ENCODE measurements around the gene HIF1AN. TPM values are rescaled to one million over a fixed set of nuclear protein-coding genes. Genes with fewer than 3 reads are reported as not detected.

Gene HIF1AN
- total RNA-seq, 1 donor from 2014 or later: 67.3 TPM

DNA sequence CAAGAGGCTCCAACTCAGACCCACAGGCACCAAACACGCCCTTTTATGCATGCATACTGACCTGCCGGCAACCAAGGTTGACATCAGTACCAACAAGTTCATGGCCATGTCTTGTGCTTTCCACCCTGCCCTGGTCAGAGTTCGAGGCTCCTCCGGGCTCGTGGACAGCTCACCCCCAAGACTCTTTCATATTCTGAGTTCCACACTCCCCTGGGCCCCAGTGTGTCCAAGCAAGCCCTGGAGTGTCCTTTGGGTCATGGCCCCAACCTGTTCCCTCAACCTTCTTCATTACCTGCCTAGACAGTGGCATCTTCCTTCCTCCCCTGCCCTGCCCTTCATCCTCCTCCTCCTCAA, 40.5 kb downstream of the HIF1AN start:
- no peaks in the 10 kb centered on the region for H3K4me1 Mint-ChIP-seq (ENCODE audit: low read depth)
- H3K9me3 Mint-ChIP-seq (ENCODE audit: low read depth): no peaks in the 10 kb centered on the region
- H3K27me3 Mint-ChIP-seq: peaks cover 68% of the 10 kb centered on the region
- TF ChIP-seq, protein P1, sequence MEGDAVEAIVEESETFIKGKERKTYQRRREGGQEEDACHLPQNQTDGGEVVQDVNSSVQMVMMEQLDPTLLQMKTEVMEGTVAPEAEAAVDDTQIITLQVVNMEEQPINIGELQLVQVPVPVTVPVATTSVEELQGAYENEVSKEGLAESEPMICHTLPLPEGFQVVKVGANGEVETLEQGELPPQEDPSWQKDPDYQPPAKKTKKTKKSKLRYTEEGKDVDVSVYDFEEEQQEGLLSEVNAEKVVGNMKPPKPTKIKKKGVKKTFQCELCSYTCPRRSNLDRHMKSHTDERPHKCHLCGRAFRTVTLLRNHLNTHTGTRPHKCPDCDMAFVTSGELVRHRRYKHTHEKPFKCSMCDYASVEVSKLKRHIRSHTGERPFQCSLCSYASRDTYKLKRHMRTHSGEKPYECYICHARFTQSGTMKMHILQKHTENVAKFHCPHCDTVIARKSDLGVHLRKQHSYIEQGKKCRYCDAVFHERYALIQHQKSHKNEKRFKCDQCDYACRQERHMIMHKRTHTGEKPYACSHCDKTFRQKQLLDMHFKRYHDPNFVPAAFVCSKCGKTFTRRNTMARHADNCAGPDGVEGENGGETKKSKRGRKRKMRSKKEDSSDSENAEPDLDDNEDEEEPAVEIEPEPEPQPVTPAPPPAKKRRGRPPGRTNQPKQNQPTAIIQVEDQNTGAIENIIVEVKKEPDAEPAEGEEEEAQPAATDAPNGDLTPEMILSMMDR (IDR thresholded peaks at IDR 0.05; ENCODE audit: unreplicated experiment): no peak
- no peak for DNase-seq (ENCODE audit: low spot score, unreplicated experiment)
- H3K36me3 Mint-ChIP-seq (ENCODE audit: insufficient read depth): no peaks in the 10 kb centered on the region
- H3K4me3 Mint-ChIP-seq (ENCODE audit: low read depth): no peak overlapping the region
- no peak overlapping the region for H3K27ac Mint-ChIP-seq

DNA sequence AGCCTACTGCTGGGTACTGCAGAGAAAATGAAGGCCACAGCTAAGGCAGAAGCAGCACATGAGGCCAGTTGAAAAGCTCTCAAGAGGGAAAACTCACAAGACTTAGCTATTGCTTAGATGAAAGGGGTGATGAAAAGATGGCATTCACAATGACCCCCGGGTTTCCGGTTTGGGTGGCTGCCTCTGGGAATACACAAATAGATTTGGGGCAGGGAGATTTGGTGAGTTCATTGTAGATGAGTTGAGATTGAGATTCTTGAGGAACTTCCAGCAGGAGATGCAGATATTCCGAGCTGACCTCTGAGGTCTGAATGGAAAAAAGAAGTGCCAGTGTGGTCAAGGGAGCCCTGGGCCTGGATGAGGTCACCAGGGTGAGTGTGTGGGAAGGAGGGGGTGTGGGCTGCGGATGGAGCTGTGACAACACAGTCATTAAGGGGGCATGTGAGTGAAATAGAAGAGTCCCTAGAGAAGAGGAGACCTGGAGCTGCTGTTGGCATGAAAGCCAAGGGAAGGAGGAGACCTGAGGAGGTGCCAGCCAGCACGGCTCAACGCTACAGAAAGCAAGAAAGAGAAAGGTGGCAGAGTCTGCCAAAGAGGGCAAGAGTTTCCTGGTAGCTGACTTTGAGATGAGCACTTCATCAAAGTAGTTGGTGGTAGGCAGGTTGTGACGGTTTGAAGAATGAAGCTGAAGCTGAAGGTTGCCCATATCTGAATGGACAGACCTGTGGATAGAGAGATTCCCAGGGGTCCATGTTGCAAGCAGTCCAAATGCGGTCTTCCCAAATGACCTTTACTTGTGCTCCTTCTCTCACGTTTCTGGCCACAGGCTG, 43.7 kb downstream of the HIF1AN start:
- Mint-ChIP-seq H3K27ac (no peak overlapping the region), H3K4me1 (ENCODE audit: low read depth) (no peaks in the 10 kb centered on the region), H3K27me3 (peaks cover 65% of the 10 kb centered on the region), H3K36me3 (ENCODE audit: insufficient read depth) (no peaks in the 10 kb centered on the region), H3K9me3 (ENCODE audit: low read depth) (no peaks in the 10 kb centered on the region), H3K4me3 (ENCODE audit: low read depth) (no peak overlapping the region)
- DNase-seq (ENCODE audit: low spot score, unreplicated experiment): no peak
- TF ChIP-seq, protein P1 (IDR thresholded peaks at IDR 0.05; ENCODE audit: unreplicated experiment): no peak

DNA sequence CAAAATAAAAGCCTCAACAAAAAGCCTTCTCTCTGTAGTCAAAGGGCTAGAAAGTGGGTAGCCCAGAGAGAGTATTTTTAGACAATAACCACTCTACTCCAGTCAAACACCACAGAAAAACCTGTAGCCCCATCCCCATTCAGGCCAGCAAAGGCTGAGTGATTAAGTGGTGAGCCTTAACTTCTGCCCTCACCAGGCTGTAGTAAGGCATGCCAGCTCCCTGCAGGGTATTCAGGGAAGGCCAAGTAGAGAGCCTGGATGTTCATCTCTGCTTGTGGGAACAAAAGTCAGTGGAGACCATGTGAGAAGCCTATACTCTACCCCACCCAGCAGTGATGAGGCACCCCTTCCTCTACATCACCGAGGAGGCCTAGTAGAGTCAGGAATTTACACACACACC, 51.2 kb downstream of the HIF1AN start:
- no peak for DNase-seq (ENCODE audit: low spot score, unreplicated experiment)
- H3K4me1 Mint-ChIP-seq (ENCODE audit: low read depth): no peaks in the 10 kb centered on the region
- H3K36me3 Mint-ChIP-seq (ENCODE audit: insufficient read depth): no peaks in the 10 kb centered on the region
- H3K27me3 Mint-ChIP-seq: peaks cover 59% of the 10 kb centered on the region
- TF ChIP-seq, protein P1 (IDR thresholded peaks at IDR 0.05; ENCODE audit: unreplicated experiment): no peak
- H3K4me3 Mint-ChIP-seq (ENCODE audit: low read depth): no peak overlapping the region
- H3K9me3 Mint-ChIP-seq (ENCODE audit: low read depth): peaks cover 5% of the 10 kb centered on the region
- H3K27ac Mint-ChIP-seq: no peak overlapping the region

DNA sequence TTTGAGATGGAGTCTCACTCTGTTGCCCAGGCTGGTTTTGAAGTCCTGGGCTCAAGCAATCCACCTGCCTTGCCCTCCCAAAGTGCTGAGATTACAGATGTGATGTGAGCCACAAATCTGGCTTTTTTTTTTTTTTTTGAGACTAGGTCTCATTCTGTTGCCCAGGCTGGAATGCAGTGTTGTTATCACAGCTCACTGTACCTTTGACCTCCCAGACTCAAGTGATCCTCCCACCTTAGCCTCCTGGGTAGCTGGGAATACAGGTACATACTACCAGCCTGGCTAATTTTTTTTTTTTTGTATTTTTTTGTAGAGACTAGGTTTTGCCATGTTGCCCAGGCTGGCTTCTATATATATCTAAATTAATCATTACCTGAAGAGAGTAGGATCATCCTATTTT, 62.4 kb downstream of the HIF1AN start:
- H3K9me3 Mint-ChIP-seq (ENCODE audit: low read depth): no peaks in the 10 kb centered on the region
- H3K4me1 Mint-ChIP-seq (ENCODE audit: low read depth): no peaks in the 10 kb centered on the region
- TF ChIP-seq, protein P1 (IDR thresholded peaks at IDR 0.05; ENCODE audit: unreplicated experiment): no peak
- no peak for DNase-seq (ENCODE audit: low spot score, unreplicated experiment)
- H3K36me3 Mint-ChIP-seq (ENCODE audit: insufficient read depth): no peaks in the 10 kb centered on the region
- no peak overlapping the region for H3K4me3 Mint-ChIP-seq (ENCODE audit: low read depth)
- no peak overlapping the region for H3K27ac Mint-ChIP-seq
- peaks cover 24% of the 10 kb centered on the region for H3K27me3 Mint-ChIP-seq

DNA sequence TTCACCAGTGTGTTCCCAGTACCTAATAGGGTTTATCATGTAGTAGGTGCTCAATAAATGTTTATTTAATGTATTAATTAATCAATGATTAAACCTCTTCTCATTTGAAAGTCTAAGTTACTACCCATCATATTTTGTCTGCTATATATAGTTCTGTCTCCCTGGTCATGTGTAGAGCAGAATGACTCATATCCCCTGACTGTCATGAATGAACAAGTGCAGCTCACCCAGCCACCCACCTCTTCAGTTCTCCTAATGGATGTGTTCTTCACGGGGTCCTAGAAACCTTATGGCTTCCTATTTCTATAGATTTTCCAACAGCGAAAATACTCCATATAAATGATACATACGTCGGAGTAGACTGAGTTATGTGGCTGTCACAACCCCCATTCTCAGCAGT, 64.5 kb downstream of the HIF1AN start:
- H3K9me3 Mint-ChIP-seq (ENCODE audit: low read depth): peaks cover 3% of the 10 kb centered on the region
- H3K36me3 Mint-ChIP-seq (ENCODE audit: insufficient read depth): no peaks in the 10 kb centered on the region
- no peak overlapping the region for H3K4me3 Mint-ChIP-seq (ENCODE audit: low read depth)
- TF ChIP-seq, protein P1 (IDR thresholded peaks at IDR 0.05; ENCODE audit: unreplicated experiment): no peak
- no peak overlapping the region for H3K27ac Mint-ChIP-seq
- peaks cover 28% of the 10 kb centered on the region for H3K27me3 Mint-ChIP-seq
- DNase-seq (ENCODE audit: low spot score, unreplicated experiment): no peak
- no peaks in the 10 kb centered on the region for H3K4me1 Mint-ChIP-seq (ENCODE audit: low read depth)

All from progenitor cell of endocrine pancreas (in vitro differentiated cells).